ENCODE data around the gene DRD1. TPM values are rescaled to one million over a fixed set of nuclear protein-coding genes. Genes with fewer than 3 reads are reported as not detected.

Gene DRD1
- total RNA-seq, 1 donor from 2014 or later = 18.3 TPM

Other genes with a start within 250 kb of the DRD1 start
- gene SFXN1, start 34.4 kb upstream of the DRD1 start, total RNA-seq = 79.5 TPM
- 3.3 TPM for gene HRH2, start 213.9 kb upstream of the DRD1 start, total RNA-seq